Kidney capillary endothelial cell (primary cell): ENCODE results near the gene SYK.
A peak's percentile ranks its signal among the peaks of the same experiment; 100 is the strongest.

ENCODE experiments used
- DNase-seq: peaks from one replicate; pipeline ENCODE4 v3.0.0-alpha.2; 2018; ENCODE audit warnings: low spot score

SYK gene

DNA sequence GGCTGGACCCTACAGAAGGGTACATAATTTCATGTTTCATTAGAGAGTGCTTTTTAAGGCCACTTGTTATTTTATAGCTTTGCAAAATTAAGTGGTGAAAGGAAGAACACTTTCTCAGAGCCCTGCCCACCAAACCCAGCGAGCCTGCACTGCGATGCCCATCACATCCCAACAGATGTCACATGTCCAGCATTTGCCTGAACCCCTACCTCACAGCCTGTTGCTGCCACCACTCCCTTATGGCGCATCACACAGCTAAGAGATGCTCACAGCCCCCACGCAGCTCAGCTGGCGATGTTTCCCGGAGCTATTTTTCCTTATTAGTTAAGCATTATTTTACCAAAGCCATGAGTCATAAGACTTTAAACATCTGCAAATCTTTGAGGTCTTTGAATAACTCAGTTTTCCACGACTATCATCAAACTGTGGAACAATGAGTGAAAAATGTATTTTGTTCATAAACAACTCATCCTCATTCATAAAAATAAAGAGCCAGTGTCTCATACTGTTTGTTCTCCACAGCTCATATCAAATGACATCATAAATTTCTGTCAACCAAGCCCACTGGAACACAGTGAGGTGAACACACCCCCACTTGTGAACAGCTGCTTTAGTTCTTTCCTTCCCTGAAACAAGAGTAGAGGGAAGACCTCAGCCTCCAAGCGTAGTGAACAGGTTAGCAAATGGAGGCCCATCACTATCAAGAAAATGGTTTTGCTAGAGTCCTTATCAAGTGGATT is 104.9 kb downstream of the SYK start:
- no peak for DNase-seq

DNA sequence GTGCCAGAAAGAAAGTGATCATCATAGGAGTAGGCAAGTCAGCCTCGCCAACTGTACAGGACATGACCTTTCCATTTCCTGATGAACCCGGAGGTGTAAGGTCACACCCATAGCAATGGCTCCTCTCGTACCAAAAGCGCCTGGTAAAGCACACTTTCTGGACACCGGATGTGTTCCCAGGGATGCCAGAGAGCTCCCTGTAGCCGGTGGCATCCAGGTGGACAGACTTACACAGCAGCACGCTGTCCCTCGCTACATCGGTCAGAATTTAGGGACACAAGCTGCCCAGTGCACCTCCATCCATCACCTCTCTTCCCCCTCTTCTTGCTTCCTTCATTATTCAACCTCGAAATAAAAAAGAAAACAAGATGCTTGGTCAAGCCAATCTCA is 105.4 kb downstream of the SYK start:
- DNase-seq, result no peak

DNA sequence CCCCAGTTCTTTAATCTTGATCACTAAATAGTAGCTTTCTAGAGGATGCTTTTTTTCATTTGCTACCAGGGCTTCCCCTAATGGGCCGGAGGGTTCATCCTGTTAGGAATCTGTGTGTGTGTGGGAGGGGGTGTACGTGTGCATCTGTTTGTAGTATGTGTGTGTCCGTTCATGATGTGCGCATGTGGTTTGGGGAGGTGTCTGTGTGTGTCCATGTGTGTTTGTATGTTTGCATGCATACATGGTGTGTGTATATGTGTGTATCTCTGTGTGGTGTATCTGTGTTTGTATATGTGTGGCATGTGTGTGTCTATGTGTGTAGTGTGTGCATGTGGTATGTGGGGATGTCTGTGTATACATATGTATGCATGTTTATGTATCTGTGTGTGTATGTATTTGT is 106.2 kb downstream of the SYK start:
- DNase-seq, result no peak

DNA sequence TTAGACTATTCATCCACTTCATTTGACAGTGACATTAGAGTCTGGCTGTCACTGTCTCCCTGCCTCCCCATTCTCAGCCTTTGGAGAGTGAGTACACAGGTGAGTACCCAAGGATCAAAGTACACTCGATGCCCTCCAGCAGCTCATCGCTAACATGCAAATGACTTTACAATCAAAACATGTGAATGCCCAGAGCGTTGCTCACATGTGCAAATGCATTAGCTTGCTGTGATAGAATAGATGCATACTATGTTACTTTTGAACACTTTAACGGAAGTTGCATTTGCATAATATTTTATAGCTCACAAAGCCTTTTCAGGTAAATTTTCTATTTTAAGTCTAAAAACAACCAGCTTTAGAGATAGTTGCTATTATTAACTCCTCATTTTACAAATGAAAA is 107.6 kb downstream of the SYK start:
- DNase-seq, result no peak

DNA sequence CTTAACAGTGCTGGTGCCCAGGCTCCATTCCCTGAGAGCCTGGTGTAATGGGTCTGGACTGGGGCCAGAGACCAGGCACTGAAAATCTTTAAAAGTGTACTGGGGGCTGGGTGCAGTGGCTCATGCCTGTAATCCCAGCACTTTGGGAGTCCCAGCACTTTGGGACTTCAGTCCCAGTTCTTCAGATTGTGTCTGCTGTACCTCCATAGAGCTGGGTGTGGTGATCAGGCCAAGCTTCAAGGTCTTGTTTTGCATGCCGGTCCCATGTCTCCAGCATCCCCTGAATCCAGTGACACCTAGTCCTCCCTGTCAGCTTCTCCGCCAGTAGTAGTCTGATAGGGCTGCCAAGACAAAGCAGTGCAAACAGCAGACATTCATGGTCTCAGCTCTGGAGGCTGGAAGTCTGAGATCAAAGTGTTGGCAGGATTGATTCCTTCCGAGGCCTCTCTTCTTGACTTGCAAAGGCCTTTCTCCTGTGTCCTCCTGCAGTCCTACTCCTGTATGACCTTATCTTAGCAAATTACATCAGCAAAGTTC is 108.2 kb downstream of the SYK start:
- DNase-seq, result no peak

DNA sequence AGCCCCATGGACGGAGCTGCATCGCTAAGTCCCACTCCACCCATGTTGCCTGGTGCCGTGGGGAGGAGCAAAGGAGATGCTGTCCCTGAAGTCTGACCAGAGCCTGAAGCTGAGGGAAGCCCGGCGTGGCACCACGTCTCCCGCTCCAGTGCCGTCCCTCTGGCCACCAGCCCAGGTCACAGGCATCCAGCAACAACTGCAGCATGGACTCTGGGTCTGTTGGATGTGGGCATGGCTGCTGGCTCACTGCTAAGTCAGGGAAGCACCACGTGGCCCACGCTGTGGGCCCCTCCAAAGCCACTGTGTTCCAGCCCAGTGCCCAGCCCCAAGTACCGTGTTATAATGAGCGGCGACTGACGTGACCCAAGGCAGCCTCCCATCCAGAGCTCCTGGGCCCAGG is 112.6 kb downstream of the SYK start:
- DNase-seq, result no peak

DNA sequence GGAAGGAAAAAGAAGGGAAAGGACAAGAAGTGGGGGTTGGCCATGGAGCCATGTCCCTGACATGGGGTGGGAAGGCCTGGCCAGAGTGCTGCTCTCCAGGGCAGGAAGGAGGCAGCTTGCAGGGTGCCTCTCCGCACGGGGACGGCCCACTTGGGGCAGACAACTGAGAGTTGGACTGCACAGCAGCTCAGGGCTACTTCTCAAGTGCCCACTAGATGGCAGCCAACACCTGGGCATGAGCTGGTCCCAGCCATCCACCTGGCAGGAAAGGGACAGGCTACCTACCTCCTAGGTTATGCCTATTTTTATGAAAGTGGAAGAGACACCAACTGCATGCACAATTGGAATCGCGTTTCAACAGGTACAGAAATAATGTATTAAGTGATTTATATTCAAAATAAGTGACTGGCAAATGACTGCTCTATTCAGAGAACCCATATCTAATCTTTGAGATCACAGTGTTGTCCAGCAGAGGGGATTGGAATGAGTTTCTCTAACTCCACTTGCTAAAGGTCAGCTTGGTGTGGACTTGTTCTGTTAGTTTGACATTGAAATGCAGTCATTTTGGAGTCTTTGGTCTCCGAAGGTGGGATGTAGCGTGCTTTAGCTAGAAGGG is 113.4 kb downstream of the SYK start:
- DNase-seq, result peak; percentile 63

DNA sequence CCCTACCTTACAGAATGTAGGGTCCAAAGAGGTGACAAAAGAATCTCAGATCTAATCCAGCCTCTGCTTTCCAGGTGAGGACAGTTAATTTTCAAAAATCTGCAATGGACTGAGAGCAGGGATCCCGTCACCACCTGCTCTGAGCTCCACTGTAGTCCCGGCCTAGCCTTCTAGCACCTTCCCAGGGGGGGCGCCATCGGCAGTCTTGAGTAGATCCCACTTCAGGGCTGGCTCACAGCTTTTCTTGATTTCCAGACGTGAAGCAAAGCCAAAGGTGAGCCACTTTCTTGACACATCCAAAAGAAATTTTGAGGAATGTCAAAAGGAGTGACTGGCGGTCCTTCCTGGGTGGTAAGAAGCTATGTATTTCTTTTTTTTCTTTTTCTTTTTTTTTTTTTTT is 114.1 kb downstream of the SYK start:
- DNase-seq, result no peak

DNA sequence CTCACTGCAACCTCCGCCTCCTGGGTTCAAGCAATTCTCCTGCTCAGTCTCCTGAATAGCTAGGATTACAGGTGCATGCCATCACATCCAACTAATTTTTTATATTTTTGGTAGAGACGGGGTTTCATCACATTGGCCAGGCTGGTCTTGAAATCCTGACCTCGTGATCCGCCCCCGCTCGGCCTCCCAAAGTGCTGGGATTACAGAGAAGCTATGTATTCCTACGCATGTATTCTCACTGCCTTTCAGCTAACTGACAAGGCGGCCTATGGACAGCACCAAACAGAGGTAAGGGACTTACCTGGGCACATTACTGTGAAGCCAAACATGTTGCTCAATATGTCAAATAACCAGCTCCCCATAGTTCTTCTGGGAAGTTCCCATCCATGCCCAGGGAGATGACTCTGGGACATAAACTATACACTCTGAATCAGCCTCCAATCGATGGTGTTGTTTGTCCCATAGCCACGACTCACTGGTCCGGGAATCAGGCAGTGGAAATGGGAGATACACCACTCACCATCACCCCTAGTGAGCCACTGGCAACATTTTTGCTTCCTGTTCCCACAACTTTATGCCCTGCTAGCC is 114.6 kb downstream of the SYK start:
- DNase-seq, result no peak

DNA sequence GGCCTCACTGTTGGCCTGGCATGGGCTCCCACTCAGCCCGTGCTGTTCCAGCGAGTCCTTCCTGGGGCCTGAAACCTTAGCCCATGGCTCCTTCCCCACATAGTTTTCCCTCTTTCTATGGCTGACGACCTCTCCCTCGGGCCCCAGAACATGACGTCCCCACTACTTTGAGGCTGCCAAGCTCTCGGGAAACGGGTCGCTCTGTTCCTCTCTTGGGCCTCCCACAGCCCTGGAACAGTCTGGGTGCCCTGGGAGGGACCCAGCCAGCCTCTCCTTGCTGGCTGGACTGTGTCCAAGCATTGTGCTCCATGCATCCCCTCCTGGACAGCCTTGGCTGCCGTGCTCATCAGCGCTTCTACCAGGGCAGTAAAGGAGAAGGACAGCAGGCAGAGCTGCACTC is 118.3 kb downstream of the SYK start:
- DNase-seq, result no peak

DNA sequence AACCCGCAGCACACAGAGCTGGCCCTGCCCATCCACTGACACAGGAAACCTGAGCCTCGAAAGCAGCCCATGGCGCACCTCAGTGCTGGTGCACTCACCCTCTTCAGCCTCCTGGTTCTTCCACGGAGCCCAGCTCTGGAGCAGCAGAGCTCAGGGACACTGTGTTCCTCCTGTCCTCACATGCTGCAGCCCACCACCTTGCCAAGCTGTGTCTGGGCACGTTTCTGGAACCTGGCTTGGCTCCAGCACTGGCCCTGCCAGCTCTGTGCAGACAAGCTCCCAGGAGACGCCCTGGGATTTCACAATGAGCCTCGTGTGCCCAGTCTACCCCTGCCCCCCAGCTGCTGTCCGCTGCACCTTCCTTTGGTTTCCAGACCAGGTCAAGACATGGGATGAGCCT is 119.5 kb downstream of the SYK start:
- no peak for DNase-seq

DNA sequence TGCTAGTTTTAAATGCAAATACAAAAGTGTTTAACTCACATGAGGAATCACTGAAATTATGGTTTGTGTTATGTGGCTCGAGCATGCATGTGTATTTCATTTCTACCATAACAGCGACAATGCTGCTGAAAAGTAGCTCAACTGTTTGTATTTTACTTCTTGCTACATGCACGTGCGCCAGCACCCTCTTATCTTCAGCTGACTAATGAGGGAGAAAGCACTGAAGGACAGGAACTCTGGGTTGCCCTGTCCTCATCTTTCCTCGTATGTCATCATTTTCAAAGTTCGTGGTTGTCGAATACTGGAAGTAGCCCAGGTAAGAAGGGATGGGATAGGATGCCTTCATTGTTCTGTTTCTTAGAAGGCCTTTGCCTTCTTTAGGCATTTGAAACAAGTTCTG is 120.3 kb downstream of the SYK start:
- no peak for DNase-seq

DNA sequence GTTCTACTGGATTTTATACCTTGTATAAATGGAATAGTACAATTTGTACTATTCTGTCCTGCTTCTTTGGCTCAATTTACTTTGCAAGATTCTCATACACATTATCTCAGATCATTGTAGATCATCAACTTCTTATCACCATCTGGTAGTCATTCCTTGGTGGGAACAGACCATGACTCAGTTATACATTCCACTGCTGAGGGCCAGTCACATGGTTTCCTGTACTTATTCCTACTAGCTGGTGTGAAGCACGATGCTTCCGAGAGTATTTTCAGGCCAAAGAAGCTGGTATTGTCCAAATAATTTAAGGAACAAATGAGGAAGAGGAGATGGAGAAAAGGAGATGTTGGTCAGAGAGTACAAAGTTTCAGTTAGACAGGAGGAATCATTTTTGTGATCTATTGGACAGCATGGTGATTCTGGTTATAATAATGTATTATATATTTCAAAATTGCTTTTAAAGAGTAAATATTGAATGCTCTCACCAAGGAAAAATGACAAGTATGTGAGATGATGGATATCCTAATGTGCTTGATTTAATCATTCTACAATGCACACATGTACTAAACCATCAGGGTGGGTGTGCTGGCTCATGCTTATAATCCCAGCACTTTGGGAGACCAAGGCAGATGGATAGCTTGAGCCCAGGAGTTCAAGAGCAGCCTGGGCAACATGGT is 124.1 kb downstream of the SYK start:
- no peak for DNase-seq

DNA sequence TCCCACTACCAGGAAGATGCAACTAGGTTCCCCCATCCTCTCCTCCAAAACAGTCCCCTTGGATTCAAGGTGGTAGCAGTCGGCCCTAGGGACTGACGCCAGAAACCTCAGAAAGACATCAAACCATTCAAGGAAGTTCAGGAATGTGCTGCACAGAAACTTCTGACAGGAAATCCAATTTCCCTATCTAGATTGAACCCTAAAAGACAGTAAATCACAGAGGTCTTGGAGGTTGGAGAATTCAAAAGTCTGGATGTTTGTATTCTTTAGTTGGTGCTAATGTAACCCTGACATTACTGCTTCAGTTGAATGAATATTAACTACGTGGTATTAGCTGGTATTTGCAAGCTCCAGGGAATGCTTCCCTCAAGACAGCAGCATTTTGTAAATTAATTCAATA is 125.3 kb downstream of the SYK start:
- DNase-seq, result no peak

DNA sequence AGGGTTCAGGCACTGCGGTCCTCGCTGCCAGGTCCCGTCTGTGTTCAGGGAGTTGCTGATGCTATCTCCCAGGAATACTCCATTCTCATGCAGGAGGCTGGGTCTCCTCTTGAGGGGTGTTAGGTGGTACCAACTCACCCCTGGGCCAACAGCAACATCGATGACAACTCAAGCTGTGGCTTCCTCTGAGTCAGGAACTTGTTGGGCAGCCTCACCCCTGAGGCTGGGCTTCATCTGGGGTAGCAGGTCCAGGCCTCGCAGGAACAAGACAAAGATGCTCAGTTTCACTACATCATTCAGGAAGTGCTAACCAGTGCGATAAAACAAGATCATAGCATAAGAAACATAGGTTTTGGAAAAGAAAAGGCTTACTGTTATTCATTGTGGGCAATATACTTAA is 125.9 kb downstream of the SYK start:
- no peak for DNase-seq

DNA sequence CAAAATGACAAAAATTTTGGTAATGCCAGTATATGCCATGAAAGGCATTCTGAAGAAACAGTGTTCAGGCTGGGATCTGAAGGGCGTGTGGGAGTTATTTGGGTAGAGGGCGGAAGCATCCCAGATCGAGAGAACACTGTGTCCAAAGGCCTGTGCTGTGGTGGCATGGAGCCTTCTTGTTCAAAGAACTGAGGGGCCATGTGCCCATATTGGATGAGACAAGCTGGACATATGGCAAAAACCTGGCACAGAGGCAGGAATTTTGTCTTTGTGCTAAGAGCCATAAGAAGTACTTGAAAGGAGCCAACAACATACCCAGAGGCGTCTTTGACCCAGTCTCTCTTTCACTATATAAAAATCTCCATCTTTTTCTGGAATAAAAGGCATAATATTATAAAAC is 128.0 kb downstream of the SYK start:
- no peak for DNase-seq

DNA sequence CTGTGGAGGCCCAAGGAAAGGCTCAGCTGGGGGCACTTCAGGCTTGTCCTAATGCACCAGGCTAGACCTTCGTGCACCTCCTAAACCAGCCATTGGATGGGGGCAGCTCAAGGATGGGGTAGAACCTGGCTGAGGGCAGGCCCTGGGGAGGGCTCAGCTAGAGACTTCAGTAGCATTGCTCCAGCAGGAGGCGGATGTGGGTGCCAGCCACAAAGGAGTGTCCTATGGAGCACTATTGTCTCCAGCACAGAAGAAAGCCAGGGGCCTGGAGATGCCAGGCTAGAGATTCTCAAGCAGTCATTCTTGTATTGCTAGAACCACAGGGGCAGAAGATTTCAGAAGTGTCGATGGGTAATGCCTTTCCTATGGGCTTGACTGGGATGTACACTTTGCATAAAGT is 131.8 kb downstream of the SYK start:
- DNase-seq, result no peak

DNA sequence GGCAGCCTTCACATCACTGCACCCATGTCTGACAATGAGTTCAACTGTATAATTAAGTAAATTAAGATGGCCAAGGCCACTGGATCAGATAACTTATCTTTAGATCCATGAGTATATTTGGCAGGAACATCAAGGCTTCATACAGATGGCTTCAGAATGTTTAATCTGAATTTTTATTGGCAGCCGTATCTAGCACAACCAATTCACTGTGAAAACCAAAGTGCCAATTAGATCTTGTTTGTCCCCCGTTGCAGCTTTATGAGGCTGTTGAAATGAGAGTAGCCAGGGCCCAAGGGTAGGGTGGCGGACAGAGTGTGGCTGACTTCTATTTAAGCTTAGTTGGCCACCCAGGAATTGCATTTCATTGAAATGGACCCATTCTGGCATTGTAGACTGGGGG is 137.7 kb downstream of the SYK start:
- no peak for DNase-seq

DNA sequence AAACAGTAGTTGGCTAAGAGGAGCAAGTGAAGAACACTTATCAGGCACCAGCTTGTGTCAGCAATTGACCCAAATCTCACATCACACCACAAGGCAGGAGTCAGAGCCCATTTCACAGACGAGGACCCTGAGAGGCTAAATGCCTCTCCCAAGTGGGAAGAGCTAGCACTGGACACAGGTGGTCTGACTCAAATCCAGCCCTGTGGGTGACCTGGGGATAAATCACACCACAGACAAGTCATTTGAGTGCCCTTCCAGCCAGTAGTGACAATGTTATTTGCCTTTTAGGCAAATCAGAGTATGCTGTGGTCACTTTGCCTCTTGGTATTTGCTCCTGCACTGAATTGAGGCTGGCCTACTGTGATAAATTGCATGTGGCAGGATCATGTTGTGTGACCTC is 138.7 kb downstream of the SYK start:
- DNase-seq, result no peak

DNA sequence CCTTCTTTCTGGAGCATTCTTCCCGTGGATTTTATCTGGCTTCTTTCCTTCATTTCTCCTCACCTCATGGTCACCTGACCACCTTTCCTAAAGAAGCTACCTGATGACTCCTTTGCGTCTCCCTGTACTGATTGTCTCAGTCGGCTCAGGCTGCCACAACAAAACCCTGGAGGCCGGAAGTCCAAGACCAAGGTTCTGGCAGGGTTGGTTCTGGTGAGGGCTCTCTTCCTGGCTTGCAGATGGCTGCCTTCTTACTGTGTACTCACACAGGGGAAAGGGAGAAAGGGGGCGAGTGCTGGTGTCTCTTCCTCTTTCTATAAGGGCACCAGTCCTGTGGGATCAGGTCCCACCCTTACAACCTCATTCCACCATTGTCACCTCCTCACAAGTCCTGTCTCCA is 140.0 kb downstream of the SYK start:
- DNase-seq, result no peak

DNA sequence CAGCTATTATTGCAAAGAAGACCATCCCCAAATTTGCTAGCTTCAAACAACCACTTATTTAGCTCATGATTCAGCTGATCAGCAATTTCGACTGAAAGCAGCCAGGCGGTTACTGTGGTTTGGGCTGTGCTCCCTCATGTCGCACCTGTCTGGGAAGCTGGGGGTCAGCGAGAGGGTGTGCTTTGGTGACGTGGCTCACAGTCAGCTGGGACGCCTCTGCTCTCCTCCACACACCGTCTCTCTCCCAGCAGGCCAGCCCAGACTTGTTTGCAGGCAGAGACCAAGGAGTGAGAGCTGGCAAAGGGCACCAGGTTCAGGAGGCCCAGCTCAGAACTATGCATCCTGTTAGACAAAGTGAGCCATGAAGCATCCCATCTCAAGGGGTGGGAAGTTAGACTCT is 140.9 kb downstream of the SYK start:
- no peak for DNase-seq

DNA sequence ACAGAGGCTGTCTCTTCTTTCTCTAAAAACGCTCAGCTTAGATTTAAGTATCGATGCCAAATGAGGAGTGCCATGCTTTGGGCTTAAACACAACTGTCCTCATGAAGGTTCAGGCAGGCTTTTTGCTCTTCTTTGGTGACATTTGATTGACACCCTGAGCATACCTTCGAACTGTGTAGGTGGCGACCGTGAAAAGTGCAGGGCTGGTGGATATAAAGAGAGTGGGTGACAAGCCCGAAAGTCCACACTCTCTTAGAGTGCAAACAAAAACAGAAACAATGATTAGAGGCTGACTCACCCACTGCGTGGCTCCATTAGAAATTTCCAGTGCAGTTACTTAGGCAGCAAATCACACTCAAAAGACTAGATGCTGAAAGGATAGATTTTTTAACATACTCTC is 141.7 kb downstream of the SYK start:
- DNase-seq, result no peak

DNA sequence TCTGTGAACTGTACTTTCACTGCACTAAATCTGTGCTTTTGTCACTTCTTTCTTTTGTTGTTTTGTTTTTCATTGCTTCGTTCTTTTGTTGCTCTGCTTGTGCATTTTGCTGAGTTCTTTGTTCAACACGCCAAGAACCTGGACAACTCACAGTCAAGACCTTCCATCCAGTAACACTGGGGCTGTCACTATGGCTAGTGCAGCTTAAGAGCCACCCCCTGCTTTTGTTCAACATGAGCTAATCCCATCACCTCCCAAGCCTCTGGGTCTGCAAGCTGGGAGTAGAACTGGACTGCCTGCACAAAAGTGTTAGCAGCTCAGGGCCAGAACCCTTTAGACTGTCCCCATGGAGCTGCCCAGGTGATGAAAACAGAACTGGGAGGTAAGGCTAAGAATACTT is 143.7 kb downstream of the SYK start:
- DNase-seq, result no peak
